Suprapubic skin (tissue), 4 donors: ENCODE results near the gene CRHR2.

Source experiments
- CTCF ChIP-seq, 2 donors: fragments of 200-600 bp in 1 of 2; fragments of 450-650 bp in 1 of 2; sonication (generic) in 1 of 2; IDR thresholded peaks; one replicate each; pipeline ENCODE4 v1.5.1; 2016 to 2019; ENCODE audit warnings: antibody characterized with exemption in 2 of 2, mild to moderate bottlenecking in 1 of 2, moderate library complexity in 1 of 2
- EP300 ChIP-seq: sonication (generic); formaldehyde crosslinking; IDR thresholded peaks from one replicate; pipeline ENCODE4 v1.6.1; 2017; ENCODE audit warnings: antibody characterized with exemption
- POLR2A ChIP-seq, 2 donors: fragments of 450-650 bp; IDR thresholded peaks; one replicate each; pipeline ENCODE4 v1.6.1; 2017; ENCODE audit warnings: antibody characterized with exemption in 2 of 2, mild to moderate bottlenecking in 2 of 2, moderate library complexity in 2 of 2
- POLR2AphosphoS5 ChIP-seq, 3 donors: sonication (generic); formaldehyde crosslinking; IDR thresholded peaks; one replicate each; pipeline ENCODE4 v1.6.1; 2017; ENCODE audit warnings: antibody characterized with exemption in 3 of 3

- TF ChIP-seq CTCF (IDR thresholded peaks at IDR 0.05), result no peak
- no peak for TF ChIP-seq POLR2AphosphoS5 (IDR thresholded peaks at IDR 0.05)
- TF ChIP-seq POLR2A (IDR thresholded peaks at IDR 0.05), result no peak
- no peak for TF ChIP-seq EP300
Observed at GRCh38 chr7:30645661-30646060, 36.6 kb downstream of the CRHR2 start.
